ENCODE measurements around the gene SDHA.

DNA sequence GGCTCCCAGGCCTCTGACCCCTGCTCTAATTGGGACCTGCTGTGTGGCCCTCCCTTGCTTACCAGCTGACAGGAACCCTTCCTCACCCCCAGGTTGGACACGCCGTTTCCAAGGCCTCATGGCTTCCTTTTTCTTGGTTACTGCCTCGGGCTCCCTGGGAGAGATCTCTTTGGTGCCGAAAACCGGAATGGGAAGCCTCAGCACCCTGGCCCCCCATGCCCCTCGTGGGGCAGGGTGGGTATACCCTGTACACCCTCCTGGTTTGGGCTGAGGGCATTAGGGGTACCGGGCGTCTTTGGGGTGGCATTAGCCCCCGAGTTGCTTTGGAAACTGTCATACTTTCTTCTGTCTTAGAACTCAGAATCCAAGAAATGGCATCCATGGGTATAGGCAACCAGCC is 37.0 kb upstream of the SDHA start:
- TF ChIP-seq, protein P1, sequence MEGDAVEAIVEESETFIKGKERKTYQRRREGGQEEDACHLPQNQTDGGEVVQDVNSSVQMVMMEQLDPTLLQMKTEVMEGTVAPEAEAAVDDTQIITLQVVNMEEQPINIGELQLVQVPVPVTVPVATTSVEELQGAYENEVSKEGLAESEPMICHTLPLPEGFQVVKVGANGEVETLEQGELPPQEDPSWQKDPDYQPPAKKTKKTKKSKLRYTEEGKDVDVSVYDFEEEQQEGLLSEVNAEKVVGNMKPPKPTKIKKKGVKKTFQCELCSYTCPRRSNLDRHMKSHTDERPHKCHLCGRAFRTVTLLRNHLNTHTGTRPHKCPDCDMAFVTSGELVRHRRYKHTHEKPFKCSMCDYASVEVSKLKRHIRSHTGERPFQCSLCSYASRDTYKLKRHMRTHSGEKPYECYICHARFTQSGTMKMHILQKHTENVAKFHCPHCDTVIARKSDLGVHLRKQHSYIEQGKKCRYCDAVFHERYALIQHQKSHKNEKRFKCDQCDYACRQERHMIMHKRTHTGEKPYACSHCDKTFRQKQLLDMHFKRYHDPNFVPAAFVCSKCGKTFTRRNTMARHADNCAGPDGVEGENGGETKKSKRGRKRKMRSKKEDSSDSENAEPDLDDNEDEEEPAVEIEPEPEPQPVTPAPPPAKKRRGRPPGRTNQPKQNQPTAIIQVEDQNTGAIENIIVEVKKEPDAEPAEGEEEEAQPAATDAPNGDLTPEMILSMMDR (IDR thresholded peaks at IDR 0.05 in 8 of 11, conservative IDR thresholded peaks at IDR 0.05 in 3 of 11): no peak
- TF ChIP-seq POLR2A (IDR thresholded peaks at IDR 0.05) (no peak), POLR2AphosphoS5 (IDR thresholded peaks at IDR 0.05) (no peak)
